ENCODE data around the gene NMNAT3.

NMNAT3 gene

DNA sequence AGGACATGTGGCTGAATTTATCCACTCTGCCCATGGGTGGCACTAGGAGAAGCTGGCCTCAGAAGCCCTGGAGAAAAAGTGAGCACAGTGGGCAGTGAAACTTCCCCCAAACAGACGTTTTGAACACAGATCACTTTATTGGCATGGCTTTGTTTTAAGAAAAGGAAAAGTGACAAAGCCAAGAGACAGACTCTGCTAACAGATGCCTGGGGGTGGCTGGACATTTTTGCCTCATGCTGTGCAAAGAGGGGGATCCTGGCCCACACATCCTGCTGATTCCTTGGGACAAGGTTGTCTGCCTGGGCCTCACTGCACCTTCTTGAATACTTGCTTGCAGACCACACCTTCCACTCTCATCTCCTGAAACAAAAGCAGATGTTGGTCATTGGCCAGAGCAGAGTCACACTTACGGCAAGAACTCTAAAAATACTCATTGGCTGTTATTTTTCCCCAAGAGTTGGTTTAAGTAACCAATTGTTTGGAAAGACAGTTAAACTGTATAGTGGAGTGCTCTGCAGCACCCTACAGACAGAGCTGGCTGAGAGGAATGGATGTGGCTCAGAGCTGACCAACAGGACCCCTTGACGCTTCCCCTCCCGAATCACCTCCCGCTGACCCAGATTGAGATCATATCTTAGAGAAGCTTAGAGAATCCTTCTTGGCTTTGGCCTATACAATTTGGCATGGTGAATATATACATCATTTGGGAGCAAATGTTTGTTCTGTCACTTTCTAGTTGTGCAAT lies 160.3 kb downstream of the NMNAT3 start:
- no peak for DNase-seq

DNA sequence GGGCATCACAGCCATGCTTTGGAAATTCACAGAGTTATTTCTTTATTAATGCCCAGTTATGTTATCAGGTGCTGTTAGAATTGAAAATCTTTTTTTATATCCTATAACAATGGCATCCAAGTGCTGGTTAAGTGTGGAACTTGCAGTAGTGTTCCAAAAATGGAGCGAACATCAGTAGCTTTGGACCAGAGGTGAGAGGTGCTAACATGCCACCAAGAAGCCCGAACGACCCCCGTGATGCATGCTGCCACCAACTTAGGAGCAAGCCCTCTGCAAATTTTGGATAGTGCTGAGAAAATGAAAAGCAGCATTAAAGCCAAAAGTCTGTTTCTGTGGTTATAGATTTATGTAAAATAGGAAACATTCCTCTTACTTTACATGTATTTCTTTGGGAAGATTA lies 163.0 kb downstream of the NMNAT3 start:
- no peak for DNase-seq

Measured in GF-D8 (cell line).